Cardiac septum (tissue), 1 donor: Measurements from ENCODE around the gene PSTPIP1. TPM values are rescaled to one million over a fixed set of nuclear protein-coding genes. Genes with fewer than 3 reads are reported as not detected.

Source experiments
- DNase-seq: peaks from one replicate; pipeline ENCODE4 v3.0.0-alpha.2; 2020; ENCODE audit warnings: low spot score
- intact Hi-C: fragments of 100-400 bp; cut with DNase I; formaldehyde crosslinking; loops from one replicate; pipeline ENCODE4 v1.14.0; 2022
- total RNA-seq: library from RNA; stranded (reverse); fragmentation: NEBNext Ultra II Directional; extraction: Animal tissue kit (Norgen Biotek cat#: 25700); gene quantifications from one replicate; pipeline ENCODE4 v1.2.1, GENCODE V29; 2021
- donor health status: DM: no; HTN: no; CAD: no.

PSTPIP1 gene
- total RNA-seq, 1 donor from 2014 or later: 2.7 TPM

DNA sequence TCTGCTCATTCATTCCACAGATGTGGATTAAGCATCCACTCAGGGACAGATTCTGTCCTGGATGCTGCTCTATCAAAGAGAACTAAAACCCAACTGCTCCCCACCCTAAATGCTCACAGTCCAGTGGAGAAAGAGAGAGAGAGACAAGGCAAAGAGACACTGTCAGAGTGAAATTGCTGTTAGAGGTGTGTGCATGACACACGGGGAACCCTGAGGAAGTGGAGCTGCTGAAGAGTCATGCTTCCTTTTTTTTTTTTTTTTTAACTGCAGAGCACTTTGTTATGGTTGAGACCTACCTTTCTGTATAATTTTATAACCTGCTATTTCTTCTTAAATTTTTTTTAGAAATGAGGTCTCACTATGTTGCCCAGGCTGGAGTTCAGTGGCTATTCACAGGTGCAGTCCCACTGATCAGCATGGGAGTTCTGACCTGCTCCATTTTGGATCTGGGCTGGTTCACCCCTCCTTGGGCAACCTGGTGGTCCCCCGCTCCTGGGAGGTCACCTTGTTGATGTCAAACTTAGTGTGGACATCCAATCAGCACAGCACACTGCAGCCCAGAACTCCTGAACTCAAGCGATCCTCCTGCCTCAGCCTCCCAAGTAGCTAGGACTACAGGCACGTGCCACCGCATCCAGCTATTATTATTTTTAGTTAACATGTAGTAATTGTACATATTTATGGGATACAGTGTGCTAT, 18.2 kb upstream of the PSTPIP1 start:
- intact Hi-C loops: no loop called here
- DNase-seq: no peak

DNA sequence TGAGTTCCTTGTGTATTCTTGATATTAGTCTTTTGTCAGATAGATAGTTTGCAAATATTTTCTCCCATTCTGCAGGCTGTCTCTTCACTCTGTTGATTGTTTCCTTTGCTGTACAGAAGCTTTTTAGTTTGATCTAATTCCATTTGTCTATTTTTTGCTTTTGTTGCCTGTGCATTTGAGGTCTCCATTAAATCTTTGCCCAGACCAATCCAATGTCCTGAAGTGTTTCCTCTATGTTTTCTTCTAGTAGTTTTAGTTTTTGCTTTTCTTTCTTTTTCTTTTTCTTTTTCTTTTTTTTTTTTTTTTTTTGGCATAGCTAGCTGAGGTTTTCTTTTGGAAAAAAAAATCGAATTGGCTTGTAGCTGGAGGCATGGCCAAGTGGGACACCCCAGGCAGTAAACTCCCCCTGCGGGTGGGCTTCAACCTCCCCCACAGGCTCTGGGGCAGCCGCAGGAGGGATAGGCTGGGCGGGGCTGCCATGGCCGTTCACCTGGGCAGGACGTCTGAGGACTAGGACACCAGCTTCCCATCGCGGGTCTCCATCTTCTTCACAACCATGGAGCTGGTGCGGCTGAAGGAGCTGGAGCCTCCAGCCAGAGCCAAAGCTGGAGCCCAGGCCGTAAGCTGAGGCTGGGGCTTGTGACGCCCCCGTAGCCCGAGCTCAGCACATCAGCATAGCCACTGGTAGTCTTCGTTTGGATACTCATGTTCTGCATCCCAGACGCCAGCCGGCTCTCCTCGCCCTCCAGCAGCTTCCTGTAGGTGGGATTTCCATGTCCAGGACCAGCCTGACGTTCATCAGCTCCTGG, 16.2 kb upstream of the PSTPIP1 start:
- intact Hi-C loops: no loop called here
- no peak for DNase-seq

DNA sequence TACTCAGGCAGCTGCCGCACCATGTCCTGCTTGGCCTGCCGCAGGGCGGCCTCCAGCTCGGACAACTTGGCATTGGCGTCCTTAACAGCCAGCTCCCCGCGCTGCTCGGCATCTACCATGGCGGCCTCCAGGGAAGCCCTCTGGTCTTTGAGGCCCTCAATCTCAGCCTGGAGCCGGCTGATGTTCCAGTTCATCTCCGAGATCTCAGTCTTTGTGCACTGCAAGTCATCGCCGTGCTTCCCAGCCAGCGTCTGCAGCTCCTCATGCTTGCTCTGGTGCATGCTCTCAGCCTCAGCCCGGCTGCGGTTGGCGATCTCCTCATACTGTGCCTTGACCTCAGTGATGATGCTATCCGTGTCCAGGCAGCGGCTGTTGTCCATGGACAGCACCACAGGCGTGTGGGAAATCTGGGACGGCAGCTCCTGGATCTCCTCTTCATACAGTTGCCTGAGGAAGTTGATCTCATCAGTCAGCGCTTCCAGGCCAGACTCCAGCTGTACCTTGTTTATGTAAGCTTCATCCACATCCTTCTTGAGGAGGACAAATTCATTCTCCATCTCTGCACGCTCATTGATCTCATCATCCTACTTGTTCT, 15.5 kb upstream of the PSTPIP1 start:
- DNase-seq: no peak
- intact Hi-C loops: no loop called here

DNA sequence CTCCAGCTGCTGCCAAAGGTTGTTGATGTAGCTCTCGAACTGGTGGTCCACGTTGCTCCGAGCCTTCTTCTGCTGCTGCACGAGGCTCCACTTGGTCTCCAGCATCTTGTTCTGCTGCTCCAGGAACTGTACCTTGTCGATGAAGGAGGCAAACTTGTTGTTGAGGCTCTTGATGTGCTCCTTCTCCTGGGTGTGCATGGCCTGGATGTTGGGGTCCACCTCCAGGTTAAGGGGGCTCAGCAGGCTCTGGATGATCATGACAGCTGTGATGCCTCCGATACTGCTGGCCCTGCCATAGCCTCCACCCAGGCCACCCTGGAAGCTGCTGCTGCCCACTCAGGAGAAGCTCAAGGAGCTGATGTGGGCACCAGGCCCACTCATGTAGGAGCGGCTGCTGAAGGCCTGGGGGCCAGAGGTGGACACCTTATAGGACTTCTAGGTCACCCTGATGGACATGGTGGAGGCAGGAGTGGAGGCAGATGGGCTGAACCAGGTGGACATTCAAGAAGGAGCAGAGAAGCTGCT, 14.9 kb upstream of the PSTPIP1 start:
- DNase-seq: no peak
- intact Hi-C loops: no loop called here

DNA sequence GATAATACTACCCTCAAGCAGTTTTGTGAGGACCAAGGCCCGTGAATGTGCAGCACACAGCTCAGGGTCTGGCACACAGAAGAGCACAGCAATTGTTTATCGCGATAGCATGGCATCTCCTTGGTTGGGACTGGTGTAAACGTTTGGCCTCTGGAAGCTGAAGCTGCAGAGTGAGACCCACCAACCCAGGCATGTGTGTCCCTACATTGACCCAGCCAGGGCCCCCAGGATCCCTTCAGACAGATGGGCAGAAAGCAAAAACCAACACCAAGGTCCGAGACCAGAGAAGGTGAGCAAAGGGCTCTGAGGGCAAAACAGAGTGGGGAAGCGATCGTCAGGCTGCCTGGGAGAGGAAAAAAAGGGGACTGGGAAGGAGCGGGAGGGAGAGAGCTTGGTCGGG, 12.6 kb upstream of the PSTPIP1 start:
- DNase-seq: no peak
- intact Hi-C loops: no loop called here

DNA sequence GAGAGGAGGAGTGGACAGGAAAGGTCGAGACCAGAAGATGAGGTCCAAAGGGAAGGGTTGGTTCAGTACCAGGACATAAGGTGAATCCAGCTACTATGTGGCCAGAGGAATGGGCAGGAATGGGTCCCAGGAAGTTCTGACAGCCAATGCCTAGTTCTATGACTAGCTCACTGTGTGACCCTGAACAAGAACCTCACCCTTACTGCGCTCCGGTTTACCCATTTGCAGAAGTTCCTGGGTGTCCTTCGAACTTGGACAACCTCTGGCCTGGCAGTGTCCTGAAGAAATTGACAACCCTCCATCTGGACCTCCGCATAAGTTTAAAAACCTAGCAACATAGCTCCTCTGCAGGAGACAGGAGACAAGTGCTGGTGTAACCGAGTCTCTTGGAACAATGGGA, 12.2 kb upstream of the PSTPIP1 start:
- intact Hi-C loops: no loop called here
- no peak for DNase-seq

DNA sequence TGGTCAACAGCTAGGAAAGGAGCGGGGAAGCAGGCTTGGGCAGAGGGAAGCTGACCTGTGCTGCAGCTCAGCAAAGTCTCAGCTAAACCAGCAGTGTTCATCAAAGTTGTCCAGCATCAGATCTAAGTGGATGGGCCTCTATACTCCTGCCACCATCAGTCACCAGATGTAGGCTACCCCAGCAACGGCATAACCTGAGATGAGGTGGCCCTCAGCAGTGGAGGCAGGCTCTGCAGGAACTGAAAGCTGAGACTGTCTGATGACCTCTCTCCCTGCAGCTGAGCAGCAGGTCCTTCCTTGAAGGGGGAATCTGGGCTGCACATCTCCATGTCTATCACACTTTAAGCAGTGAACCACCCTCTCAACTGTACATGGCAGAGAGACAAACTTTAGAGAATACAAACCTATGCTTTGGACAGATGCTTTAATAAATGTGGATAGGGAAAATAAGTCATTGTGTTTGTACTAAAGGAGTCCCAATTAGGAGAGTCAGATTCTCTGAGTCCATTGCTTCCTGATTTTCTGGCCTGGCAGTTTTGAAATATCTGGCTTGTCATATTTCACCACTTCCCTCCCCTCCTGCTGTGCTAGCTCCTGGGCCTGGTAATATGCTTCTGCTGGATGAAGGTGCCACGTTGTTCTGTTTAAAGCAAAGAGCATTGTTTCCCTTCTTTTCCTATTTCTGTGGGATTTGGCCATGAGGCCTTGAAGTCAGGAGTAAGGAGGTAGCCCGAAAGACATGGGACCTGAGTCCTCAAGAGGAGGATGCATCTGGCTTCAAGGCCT, 11.1 kb upstream of the PSTPIP1 start:
- DNase-seq: no peak
- intact Hi-C loops: no loop called here

DNA sequence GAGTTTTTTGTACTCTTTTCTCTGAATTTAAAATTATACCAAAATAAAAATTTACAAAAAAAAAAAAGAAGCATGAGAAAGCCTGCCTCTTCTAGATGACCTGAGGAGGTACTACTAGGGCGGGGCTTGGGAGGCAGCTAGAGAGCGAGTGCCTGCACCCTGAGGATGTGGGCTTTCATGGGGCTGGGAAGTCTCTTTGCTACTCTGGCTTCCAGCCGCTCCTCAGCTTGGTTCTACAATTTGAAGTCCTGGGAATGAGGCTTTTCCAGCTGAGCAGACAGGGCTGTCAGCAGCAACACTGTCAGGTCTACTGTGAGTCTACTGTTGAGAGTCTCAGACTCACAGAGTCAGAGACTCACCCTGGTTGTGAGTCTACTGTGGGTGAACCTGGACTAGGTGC, 8.2 kb upstream of the PSTPIP1 start:
- peak; percentile 50 for DNase-seq
- intact Hi-C loops: no loop called here

DNA sequence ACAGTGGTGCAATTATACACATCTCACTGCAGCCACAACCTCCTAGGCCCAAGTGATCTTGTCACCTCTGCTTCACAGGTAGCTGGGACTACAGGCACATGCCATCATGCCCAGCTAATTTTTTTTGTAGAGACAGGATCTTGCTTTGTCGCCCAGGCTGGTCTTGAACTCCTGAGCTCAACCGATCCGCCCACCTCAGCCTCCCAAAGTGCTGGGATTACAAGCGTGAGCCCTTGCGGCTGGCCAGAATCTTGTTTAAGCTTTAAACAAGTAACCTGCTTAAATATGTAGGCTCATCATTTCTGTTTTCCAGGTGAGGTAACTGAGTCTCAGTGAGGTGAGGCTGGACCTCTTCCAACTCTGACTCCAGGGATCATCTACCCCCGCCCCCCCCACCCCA, 7.7 kb upstream of the PSTPIP1 start:
- DNase-seq: peak; percentile 57
- intact Hi-C loops: no loop called here

DNA sequence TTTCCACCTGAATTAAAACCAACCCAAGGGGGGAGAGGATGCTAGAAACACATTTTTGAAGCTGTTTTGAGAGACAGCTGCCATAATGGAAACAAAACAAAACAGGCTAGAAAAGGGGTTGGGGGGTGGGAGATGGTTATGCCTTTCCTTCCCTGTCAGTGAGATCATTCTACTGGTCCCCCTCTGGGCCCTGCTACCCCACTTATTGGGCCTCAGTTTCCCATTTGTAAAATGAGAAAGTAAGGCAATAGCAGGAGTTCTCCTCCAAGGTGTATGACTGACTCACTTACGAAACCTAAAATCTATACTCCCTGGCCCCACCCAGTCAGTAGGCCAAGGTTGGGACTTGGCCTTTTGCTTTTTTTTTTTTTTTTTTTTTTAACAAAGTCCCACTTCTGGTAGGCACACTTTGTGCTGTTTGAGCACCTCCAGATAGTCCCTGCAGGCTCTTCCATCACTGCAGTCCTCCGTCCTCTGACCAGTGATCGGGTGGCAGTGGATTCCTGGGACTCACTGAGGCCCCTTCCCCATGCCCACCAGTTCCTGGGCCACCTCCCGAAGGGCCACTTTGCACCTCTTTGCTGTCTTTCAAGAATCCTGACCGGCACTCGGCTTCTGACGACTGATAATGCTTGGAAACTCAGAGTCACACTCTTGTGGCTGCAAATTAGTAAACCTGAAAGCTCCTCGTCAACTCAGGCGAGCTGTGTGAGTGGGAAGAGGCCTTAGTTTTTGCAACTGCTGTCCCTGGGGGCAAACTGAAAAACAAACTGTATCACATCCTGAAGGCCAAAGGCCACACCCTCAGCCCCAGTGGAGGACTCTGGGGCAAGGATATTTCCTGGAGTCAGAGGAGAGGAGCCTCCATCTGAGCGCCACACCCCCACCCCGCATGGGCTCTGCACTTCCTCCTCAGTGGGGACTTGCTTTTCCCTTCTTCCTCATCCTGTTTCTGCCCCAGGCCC, 6.7 kb upstream of the PSTPIP1 start:
- DNase-seq: peak; percentile 89
- intact Hi-C loops: no loop called here

DNA sequence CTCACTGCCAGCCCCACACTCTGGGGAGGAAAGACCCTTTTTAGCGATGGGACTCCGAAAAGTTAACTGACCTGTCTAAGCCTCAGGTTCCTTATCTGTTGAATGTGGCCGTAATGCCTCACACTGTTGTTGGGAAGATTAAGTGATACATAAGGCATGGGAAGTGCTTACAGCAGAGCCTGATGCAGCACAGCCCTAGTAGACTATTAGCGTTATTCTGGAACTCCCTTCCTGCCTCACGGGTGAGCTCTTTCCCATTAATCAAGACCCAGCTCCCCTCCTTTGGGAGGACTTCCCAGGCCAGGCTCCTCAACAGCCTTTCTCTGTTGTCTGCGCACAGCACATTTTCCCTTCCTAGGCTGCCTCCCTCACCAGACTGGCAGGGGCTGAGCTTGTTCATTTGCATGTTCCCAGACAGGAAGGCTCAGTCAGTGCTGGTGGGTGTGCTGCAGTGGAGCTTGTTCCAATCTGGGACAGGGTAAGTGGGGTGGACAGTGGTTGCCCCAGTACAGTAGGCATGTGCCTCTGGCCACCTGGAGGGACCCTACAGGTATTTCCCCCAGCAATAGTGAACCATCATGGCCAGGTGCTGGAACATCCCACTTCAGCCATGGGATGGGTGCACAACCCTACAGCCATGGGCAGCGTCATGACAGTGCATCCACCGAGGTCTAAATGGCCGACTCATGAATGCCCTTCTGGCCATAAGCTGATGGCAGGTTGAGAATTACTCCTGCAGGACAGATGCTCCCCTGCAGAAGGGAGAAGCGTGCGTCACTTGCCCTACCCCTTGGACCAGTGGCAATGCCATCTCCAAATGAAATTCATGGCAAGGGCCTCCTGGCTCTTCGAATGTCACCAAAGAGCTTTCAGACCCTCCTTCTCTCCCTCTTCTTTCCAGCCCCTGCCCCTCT, 5.8 kb upstream of the PSTPIP1 start:
- intact Hi-C loops: no loop called here
- DNase-seq: peak; percentile 69

DNA sequence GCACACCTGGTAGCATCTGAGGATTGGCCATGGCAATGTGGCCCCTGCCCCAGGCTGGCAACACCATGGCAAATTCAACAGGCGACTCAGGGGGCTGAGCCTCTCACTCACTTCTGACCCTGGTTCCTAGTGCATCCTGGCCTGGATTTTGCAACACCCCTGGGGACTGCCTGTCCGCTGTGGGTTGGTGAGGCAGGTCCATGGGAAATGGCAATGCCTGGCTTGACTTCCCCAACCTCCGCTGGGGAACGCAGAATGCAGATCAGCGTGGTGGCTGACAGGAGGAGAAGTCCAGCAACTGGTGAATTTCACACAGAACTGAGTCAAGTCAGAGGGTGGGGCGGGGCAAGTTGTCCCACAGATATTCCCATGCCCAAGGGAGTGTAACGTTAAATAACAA, 3.9 kb upstream of the PSTPIP1 start:
- intact Hi-C loops: no loop called here
- DNase-seq: peak; percentile 77

DNA sequence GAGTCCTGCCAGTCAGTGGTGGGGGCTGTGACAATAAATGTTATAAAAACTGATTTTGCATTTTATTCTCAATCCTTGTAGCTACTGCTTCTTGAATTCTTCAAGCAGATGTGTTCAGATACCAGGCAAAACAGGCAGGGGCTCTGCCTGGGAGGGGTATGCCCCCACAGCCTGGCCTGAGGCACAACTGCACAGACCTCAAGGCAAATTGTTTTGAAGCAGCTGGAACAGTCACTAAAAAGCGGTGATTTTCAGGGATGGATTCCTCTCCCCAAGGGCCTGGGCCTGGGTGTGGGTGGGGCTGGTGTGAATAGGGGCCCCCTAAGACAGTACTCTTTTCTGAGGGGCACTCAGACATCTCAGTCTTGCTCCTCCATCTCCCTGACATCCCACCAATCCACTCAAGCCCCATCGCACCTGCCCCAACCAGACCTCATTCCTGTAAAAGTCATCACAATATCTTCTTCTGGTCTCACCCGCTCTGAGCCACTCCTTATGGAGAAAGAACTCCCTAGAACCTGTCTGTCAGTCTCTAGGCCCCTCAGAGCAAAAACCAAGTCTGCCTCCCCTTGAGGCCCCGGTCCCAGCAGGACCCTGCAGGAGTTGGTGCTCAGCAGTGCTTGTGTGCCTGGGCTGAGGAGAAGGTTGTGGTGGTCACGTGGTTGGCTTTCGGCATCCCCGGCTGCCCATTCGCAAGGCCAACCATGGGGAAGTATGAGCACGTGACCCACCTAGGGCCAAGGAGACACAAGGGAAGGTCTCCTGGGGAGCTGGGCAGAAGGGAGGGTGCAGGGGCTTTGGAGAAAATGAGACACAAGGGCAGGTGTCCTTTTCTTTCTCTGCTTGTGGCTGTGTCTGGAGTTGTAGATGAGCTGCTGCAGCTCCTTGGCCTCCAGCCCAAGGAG, 2.9 kb upstream of the PSTPIP1 start:
- peak; percentile 90 for DNase-seq
- intact Hi-C loops: no loop called here

DNA sequence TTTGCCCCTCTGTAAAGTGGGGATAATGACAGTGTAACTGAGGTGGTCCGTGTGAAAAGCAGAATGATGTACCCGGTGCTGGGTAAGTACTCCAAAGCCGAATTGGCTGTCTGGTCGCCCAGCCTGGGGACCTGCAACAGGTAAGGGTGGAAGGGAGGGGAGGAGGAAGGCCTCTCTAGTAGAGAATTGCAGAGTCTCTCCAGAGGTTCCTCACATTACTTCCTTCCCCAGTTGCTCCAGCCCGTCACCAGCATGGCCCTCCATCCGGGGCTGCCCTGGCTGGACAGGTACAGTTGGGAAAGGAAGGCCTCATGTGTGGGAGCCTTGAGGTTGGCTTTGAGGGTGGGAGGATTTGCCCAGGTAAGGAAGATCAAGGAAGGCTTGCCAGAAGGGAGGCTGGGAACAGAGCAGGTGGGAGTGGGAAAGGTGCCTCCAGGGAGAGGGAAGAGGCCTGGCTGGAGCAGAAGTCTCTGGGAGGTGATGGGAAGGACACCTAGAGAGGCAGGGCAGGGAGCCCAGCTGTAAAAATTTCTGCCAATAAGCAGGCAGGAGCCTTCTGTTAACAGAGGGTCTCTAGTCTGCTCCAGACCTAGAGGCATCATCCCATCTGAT, 1.7 kb upstream of the PSTPIP1 start:
- peak; percentile 76 for DNase-seq
- intact Hi-C loops: no loop called here

DNA sequence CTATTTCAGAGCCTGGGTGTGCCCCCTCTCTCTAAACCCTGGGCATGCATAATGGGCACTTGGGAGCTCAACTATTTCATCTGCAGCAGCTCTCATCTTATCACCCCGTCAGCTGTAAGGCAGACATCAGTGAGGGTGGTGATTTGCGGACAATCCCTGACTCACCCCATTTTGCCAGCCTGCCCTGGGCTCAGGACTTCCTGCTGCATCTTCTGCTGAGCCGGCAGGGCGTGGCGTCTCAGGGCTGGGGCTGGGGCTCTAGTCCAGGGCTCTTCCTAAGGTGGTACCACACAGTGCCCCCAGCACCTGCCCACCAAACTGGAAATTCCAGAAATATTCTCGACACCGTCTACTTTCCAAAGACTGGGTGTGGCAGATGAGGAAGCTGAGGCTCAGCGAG, 925 bp upstream of the PSTPIP1 start:
- intact Hi-C loops: no loop called here
- DNase-seq: peak; percentile 89

DNA sequence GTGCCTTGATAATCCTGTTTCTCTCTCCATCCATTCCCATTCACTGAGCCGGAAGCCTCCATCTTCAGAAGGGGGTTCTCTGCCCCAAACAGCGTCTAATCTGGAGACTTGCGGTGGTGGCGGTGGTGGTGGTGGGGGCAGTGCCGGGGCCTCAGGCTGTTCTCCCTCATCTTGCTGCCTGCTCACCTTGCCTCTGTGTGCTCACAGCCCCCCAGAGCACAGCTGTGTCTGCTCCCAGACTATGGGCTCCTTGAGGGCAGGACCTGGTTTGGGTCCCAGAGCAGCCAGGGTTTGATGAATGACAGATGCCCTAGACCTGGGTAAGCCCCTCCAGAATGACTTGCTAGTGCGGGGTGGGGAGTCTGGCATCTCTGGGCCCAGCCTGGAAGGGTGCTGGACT, 430 bp upstream of the PSTPIP1 start:
- DNase-seq: peak; percentile 22
- intact Hi-C loops: no loop called here
